H1 (cell line): ENCODE data around the gene RASSF10. TPM values are rescaled to one million over a fixed set of nuclear protein-coding genes. Genes with fewer than 3 reads are reported as not detected.

Source experiments
- CTCF ChIA-PET: fragments of 300-600 bp; sonication (Branson Sonifier 250); formaldehyde crosslinking; loops from one replicate; lab custom pipeline; 2021; ENCODE audit not compliant: partially characterized antibody; lab: Charles Lee
- POLR2A ChIA-PET: fragments of 300-600 bp; sonication (Branson Sonifier 250); formaldehyde crosslinking; loops from one replicate; lab custom pipeline; 2021; ENCODE audit warnings: inconsistent platforms; ENCODE audit not compliant: partially characterized antibody; lab: Charles Lee
- DNase-seq, 2 experiments: peaks; one replicate each; pipeline versions ENCODE4 v3.0.0 to v3.0.0-alpha.2; 2010 to 2022; ENCODE audit warnings: low spot score in 2 of 2, low read depth in 1 of 2, mixed read lengths in 1 of 2
- FAIRE-seq: peaks from 2 replicates; lab custom pipeline; 2011; peaks lifted over from hg19 to GRCh38; lab: Jason Lieb, UNC
- H2AFZ ChIP-seq: 2 replicates; pipeline ENCODE4 v1.8.1; 2012; ENCODE audit warnings: low read length, inconsistent platforms
- H2AK5ac ChIP-seq: 2 replicates; pipeline ENCODE4 v1.6.1; 2013; ENCODE audit warnings: low read depth, low read length
- H2BK120ac ChIP-seq: replicated peaks from 2 replicates; pipeline ENCODE3; 2013; ENCODE audit warnings: low read depth, low read length, inconsistent platforms
- H2BK12ac ChIP-seq: 2 replicates; pipeline ENCODE4 v1.6.1; 2013; ENCODE audit warnings: low read depth, low read length
- H2BK15ac ChIP-seq: 2 replicates; pipeline ENCODE4 v1.6.1; 2013; ENCODE audit warnings: low read length
- H2BK20ac ChIP-seq: 2 replicates; pipeline ENCODE4 v1.6.1; 2013; ENCODE audit warnings: low read length
- H2BK5ac ChIP-seq: 2 replicates; pipeline ENCODE4 v1.6.1; 2013; ENCODE audit warnings: low read depth, low read length
- H3K14ac ChIP-seq: 2 replicates; pipeline ENCODE4 v1.6.1; 2013; ENCODE audit warnings: inconsistent platforms; ENCODE audit not compliant: insufficient read length
- H3K18ac ChIP-seq: 2 replicates; pipeline ENCODE4 v1.6.1; 2013; ENCODE audit warnings: low read length; ENCODE audit errors: extremely low read depth
- H3K23ac ChIP-seq: 2 replicates; pipeline ENCODE4 v1.6.1; 2013; ENCODE audit warnings: inconsistent platforms; ENCODE audit not compliant: insufficient read length
- H3K23me2 ChIP-seq: 2 replicates; pipeline ENCODE4 v1.6.1; 2013; ENCODE audit warnings: low read depth, low read length
- H3K27ac ChIP-seq: 2 replicates; pipeline ENCODE4 v1.6.1; 2011; ENCODE audit warnings: low read depth, low read length, inconsistent platforms
- H3K27me3 ChIP-seq, 4 experiments: replicated peaks in 1 of 4; 1 replicate in 1 of 4; 2 replicates in 3 of 4; pipeline versions ENCODE4 v1.6.1 to v1.8.1; 2011 to 2013; ENCODE audit warnings: low read length in 3 of 4, mild to moderate bottlenecking in 3 of 4, inconsistent platforms in 2 of 4, mixed read lengths in 2 of 4, moderate library complexity in 1 of 4; ENCODE audit not compliant: control insufficient read depth in 3 of 4, insufficient read depth in 3 of 4; ENCODE audit errors: extremely low read depth in 1 of 4
- H3K36me3 ChIP-seq, 4 experiments: 2 replicates each; pipeline versions ENCODE4 v1.6.1 to v1.8.1; 2011 to 2013; ENCODE audit warnings: mild to moderate bottlenecking in 4 of 4, low read length in 3 of 4, moderate library complexity in 2 of 4, control low read depth in 1 of 4, inconsistent platforms in 1 of 4; ENCODE audit not compliant: insufficient read depth in 4 of 4, control insufficient read depth in 2 of 4
- H3K4ac ChIP-seq: replicated peaks from 2 replicates; pipeline ENCODE3; 2013; ENCODE audit warnings: low read length, low read depth, mixed read lengths, inconsistent platforms; ENCODE audit not compliant: insufficient read length
- H3K4me1 ChIP-seq, 4 experiments: replicated peaks in 1 of 4; 1 replicate in 1 of 4; 2 replicates in 3 of 4; pipeline versions ENCODE4 v1.6.1 to v1.8.1; 2011 to 2013; ENCODE audit warnings: low read length in 3 of 4, inconsistent platforms in 2 of 4, mixed read lengths in 1 of 4; ENCODE audit not compliant: insufficient read depth in 4 of 4, control insufficient read depth in 3 of 4
- H3K4me2 ChIP-seq, 2 experiments: 2 replicates each; pipeline versions ENCODE4 v1.6.1 to v1.8.1; 2011 to 2013; ENCODE audit warnings: low read depth in 2 of 2, low read length in 2 of 2, control low read depth in 1 of 2, inconsistent platforms in 1 of 2, mild to moderate bottlenecking in 1 of 2; ENCODE audit not compliant: insufficient read depth in 1 of 2
- H3K4me3 ChIP-seq, 4 experiments: fragments of 200-600, 300-600 bp in 1 of 4; sonication (generic), shearing (Covaris generic), sonication (Bioruptor Twin) in 1 of 4; 2 replicates each; pipeline versions ENCODE4 v1.5.1 to v1.8.1; 2011 to 2016; ENCODE audit warnings: low read length in 4 of 4, low read depth in 3 of 4, control low read depth in 2 of 4, inconsistent platforms in 2 of 4, mild to moderate bottlenecking in 2 of 4, mixed read lengths in 1 of 4, moderate library complexity in 1 of 4; ENCODE audit not compliant: insufficient read depth in 2 of 4; ENCODE audit errors: extremely low read depth in 1 of 4
- H3K56ac ChIP-seq: replicated peaks from 2 replicates; pipeline ENCODE3; 2013; ENCODE audit warnings: low read depth, mild to moderate bottlenecking, mixed read lengths, low read length, inconsistent platforms; ENCODE audit not compliant: insufficient read length
- H3K79me1 ChIP-seq: 2 replicates; pipeline ENCODE4 v1.6.1; 2013; ENCODE audit warnings: low read depth, low read length, control low read depth
- H3K79me2 ChIP-seq, 2 experiments: 2 replicates each; pipeline versions ENCODE4 v1.6.1 to v1.8.1; 2012 to 2013; ENCODE audit warnings: low read length in 2 of 2, mild to moderate bottlenecking in 2 of 2, inconsistent platforms in 1 of 2; ENCODE audit not compliant: insufficient read depth in 2 of 2, control insufficient read depth in 1 of 2
- H3K9ac ChIP-seq, 4 experiments: replicated peaks in 1 of 4; 1 replicate in 1 of 4; 2 replicates in 3 of 4; pipeline versions ENCODE4 v1.6.1 to v1.8.1; 2011 to 2013; ENCODE audit warnings: low read depth in 3 of 4, low read length in 3 of 4, control low read depth in 2 of 4, mild to moderate bottlenecking in 2 of 4, moderate library complexity in 2 of 4, inconsistent platforms in 1 of 4; ENCODE audit errors: extremely low read depth in 1 of 4
- H3K9me3 ChIP-seq, 2 experiments: 2 replicates each; pipeline versions ENCODE4 v1.6.1 to v1.8.1; 2012 to 2013; ENCODE audit warnings: mild to moderate bottlenecking in 2 of 2, moderate library complexity in 2 of 2, control low read depth in 1 of 2, inconsistent platforms in 1 of 2, low read depth in 1 of 2, low read length in 1 of 2, mixed read lengths in 1 of 2; ENCODE audit not compliant: insufficient read depth in 2 of 2
- H4K20me1 ChIP-seq, 2 experiments: replicated peaks in 1 of 2; 2 replicates each; pipeline versions ENCODE3 to v1.8.1; 2011 to 2013; ENCODE audit warnings: inconsistent platforms in 2 of 2, low read length in 2 of 2, mild to moderate bottlenecking in 1 of 2; ENCODE audit not compliant: insufficient read depth in 2 of 2, control insufficient read depth in 1 of 2
- H4K5ac ChIP-seq: 2 replicates; pipeline ENCODE4 v1.6.1; 2013; ENCODE audit warnings: low read length, low read depth, mixed read lengths, inconsistent platforms; ENCODE audit not compliant: insufficient read length
- H4K8ac ChIP-seq: 2 replicates; pipeline ENCODE4 v1.8.0; 2013; ENCODE audit warnings: mild to moderate bottlenecking, moderate library complexity, low read length, inconsistent platforms; ENCODE audit not compliant: insufficient read depth; ENCODE audit errors: extremely low read depth
- H4K91ac ChIP-seq: replicated peaks from 2 replicates; pipeline ENCODE3; 2013; ENCODE audit warnings: low read length, mixed read lengths, inconsistent platforms; ENCODE audit not compliant: insufficient read length
- EGR1 ChIP-seq: IDR thresholded peaks from 2 replicates; pipeline ENCODE4 v1.6.1; 2011; ENCODE audit warnings: low read depth, low read length, borderline replicate concordance
- EP300 ChIP-seq, 2 experiments: IDR thresholded peaks; 1 replicate in 1 of 2; 2 replicates in 1 of 2; pipeline ENCODE4 v1.6.1; 2011 to 2012; ENCODE audit warnings: low read depth in 2 of 2, low read length in 2 of 2, mild to moderate bottlenecking in 2 of 2, borderline replicate concordance in 1 of 2, inconsistent platforms in 1 of 2, moderate library complexity in 1 of 2
- RBBP5 ChIP-seq: IDR thresholded peaks from 2 replicates; pipeline ENCODE4 v1.7.1; 2012; ENCODE audit warnings: low read depth, mild to moderate bottlenecking, inconsistent platforms, low read length, moderate library complexity, borderline replicate concordance
- SP1 ChIP-seq: IDR thresholded peaks from 2 replicates; pipeline ENCODE4 v1.6.1; 2011; ENCODE audit warnings: low read depth, low read length
- YY1 ChIP-seq: IDR thresholded peaks from 2 replicates; pipeline ENCODE4 v1.6.1; 2011; ENCODE audit warnings: low read depth, mild to moderate bottlenecking, low read length
- WGBS, 2 experiments: shearing (Covaris generic) in 1 of 2; methylation state at CpG; one replicate each; pipeline versions ENCODE4 v1.1.6 to v1.1.7; 2013 to 2015; ENCODE audit warnings: low lambda C conversion rate in 2 of 2, mixed read lengths in 2 of 2, inconsistent platforms in 1 of 2, low coverage in 1 of 2, missing lambda C conversion rate in 1 of 2; ENCODE audit not compliant: insufficient replicate concordance in 2 of 2, insufficient coverage in 1 of 2, insufficient read length in 1 of 2; ENCODE audit errors: extremely low coverage in 1 of 2, missing lambda C conversion rate in 1 of 2; 5-methylcytosine and 5-hydroxymethylcytosine counted together
- polyA plus RNA-seq, 7 experiments: library from polyadenylated mRNA; depleted of rRNA in 3 of 7; stranded (reverse) in 5 of 7; unstranded in 2 of 7; fragments of >200 nt in 5 of 7; fragments of 200-250 nt in 2 of 7; gene quantifications; 1 replicate in 5 of 7; 2 replicates in 1 of 7; 4 replicates in 1 of 7; pipeline versions ENCODE4 v1.2.1 to v1.2.3, GENCODE V29; 2011 to 2013; ENCODE audit warnings: missing spikeins in 2 of 7, mixed read lengths in 2 of 7
- total RNA-seq: library from RNA; stranded (reverse); fragmentation: NEBNext Ultra II Directional; extraction: Animal tissue kit (Norgen Biotek cat#: 25700); gene quantifications from 2 replicates; pipeline ENCODE4 v1.2.1, GENCODE V29; 2021

Gene RASSF10
- total and polyA plus RNA-seq, 2 of the 8 experiments (the other 6 are each of a cell fraction or from before 2014, with no cell fraction given), result 0.51 to 1.8 TPM

DNA sequence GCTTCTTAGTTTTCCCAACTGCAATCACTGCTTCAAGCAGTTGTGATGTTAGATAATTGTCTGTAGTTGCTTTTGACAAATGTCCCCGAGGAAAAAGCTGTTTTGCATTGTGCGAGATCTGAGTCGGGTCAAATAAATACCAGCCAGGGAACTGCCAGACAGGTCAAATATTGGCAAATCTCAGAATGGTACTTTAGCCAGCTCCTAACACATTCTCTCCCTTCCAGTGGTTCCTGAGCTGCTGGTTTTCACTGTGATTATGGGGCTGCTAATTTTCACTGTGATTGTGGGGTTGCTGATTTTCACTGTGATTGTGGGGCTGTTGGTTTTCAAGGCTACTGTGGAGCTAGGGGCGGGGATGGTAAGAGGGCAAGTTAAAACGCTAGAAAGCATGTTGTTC is 14.3 kb downstream of the RASSF10 start:
- no peaks in the 10 kb centered on the region for H3K36me3 ChIP-seq
- H2BK5ac ChIP-seq, result no peak overlapping the region
- no peak for DNase-seq
- no peak overlapping the region for H3K4me2 ChIP-seq
- H2BK120ac ChIP-seq, result no peak overlapping the region
- H2BK15ac ChIP-seq, result no peak overlapping the region
- no peak overlapping the region for H4K91ac ChIP-seq
- no peak overlapping the region for H3K14ac ChIP-seq
- WGBS, 2 experiments, result 95% methylated on average over 5 of the region's 5 CpGs; no CpG with 5 or more reads in 1 of the 2 experiments
- H2AK5ac ChIP-seq, result no peak overlapping the region
- H3K9me3 ChIP-seq, result no peaks in the 10 kb centered on the region
- no peak overlapping the region for H3K9ac ChIP-seq
- no peak overlapping the region for H4K8ac ChIP-seq
- no peak overlapping the region for H3K4ac ChIP-seq
- H3K56ac ChIP-seq, result no peak overlapping the region
- TF ChIP-seq EGR1, result no peak
- TF ChIP-seq EP300 (IDR thresholded peaks at IDR 0.05; ENCODE audit: borderline replicate concordance in 1 of 2, low read depth in 2 of 2, low read length in 2 of 2), result no peak
- TF ChIP-seq YY1, result no peak
- TF ChIP-seq SP1, result no peak
- TF ChIP-seq RBBP5, result no peak
- H3K27ac ChIP-seq, result no peak overlapping the region
- H2BK12ac ChIP-seq, result no peak overlapping the region
- no peak for FAIRE-seq
- H3K27me3 ChIP-seq, result no peaks in the 10 kb centered on the region
- no peak overlapping the region for H3K18ac ChIP-seq
- ChIA-PET POLR2A (interaction anchor here (1.1 to 1.4 kb wide), 2 partner anchors 13 to 15 kb away, joined by 3 read pairs; no protein-coding TSS in a partner anchor), CTCF (interaction anchor here (0.9 to 1.9 kb wide), 5 partner anchors 56 to 129 kb away, joined by 3 to 6 read pairs (median 4); no protein-coding TSS in a partner anchor)
- no peak overlapping the region for H4K5ac ChIP-seq
- peak overlapping the region; percentile 19; the same call in 1 of the 2 replicates for H2AFZ ChIP-seq
- no peaks in the 10 kb centered on the region for H3K4me1 ChIP-seq
- no peaks in the 10 kb centered on the region for H3K79me2 ChIP-seq
- no peak overlapping the region for H3K4me3 ChIP-seq
- H3K79me1 ChIP-seq, result no peaks in the 10 kb centered on the region
- H4K20me1 ChIP-seq, result no peaks in the 10 kb centered on the region
- no peak overlapping the region for H2BK20ac ChIP-seq
- no peak overlapping the region for H3K23ac ChIP-seq
- H3K23me2 ChIP-seq, result no peaks in the 10 kb centered on the region
